Stimulated activated CD8-positive, alpha-beta memory T cell treated with anti-CD3 and anti-CD28 coated beads, Interleukin-7, amount 100 ng/mL, for 48 hours (primary cell): ENCODE results near the gene ATG4C.
"Not testable (repeated sequence)": the region's sequence is repeated elsewhere in the genome, so short reads cannot be mapped to it uniquely, and the experiment has no call there.

Source experiments
- DNase-seq, 2 donors: peaks; one replicate each; pipeline ENCODE4 v3.0.0-alpha.2; 2020; ENCODE audit warnings: low read depth in 1 of 2; ENCODE audit errors: extremely low read depth in 1 of 2

The ATG4C gene

GRCh38 chr1:62774006-62774405 lies 9.9 kb upstream of the ATG4C start:
- DNase-seq = no peak

GRCh38 chr1:62774971-62775595 lies 8.8 kb upstream of the ATG4C start:
- DNase-seq = no peak

GRCh38 chr1:62778208-62778607 lies 5.7 kb upstream of the ATG4C start:
- DNase-seq = no peak

GRCh38 chr1:62781841-62782543 lies 1.9 kb upstream of the ATG4C start:
- no peak for DNase-seq

GRCh38 chr1:62782544-62783212 lies 1.3 kb upstream of the ATG4C start:
- DNase-seq = not testable (repeated sequence)

- DNase-seq = no peak
Measured at GRCh38 chr1:62784509-62785365, 805 bp downstream of the ATG4C start.

GRCh38 chr1:62790716-62791115 lies 6.8 kb downstream of the ATG4C start:
- no peak for DNase-seq

- DNase-seq = no peak
Measured at GRCh38 chr1:62794053-62794452, 10.1 kb downstream of the ATG4C start.

- no peak for DNase-seq
Measured at GRCh38 chr1:62796221-62796620, 12.3 kb downstream of the ATG4C start.

- DNase-seq = no peak
Measured at GRCh38 chr1:62799688-62800087, 15.8 kb downstream of the ATG4C start.

- DNase-seq = no peak
Measured at GRCh38 chr1:62800281-62800680, 16.3 kb downstream of the ATG4C start.

- DNase-seq = no peak
Measured at GRCh38 chr1:62800825-62801306, 16.9 kb downstream of the ATG4C start.

- no peak for DNase-seq
Measured at GRCh38 chr1:62809788-62810187, 25.9 kb downstream of the ATG4C start.

GRCh38 chr1:62810420-62811274 lies 26.7 kb downstream of the ATG4C start:
- no peak for DNase-seq

- DNase-seq = no peak
Measured at GRCh38 chr1:62823556-62823955, 39.6 kb downstream of the ATG4C start.

- DNase-seq = no peak
Measured at GRCh38 chr1:62826901-62827300, 43.0 kb downstream of the ATG4C start.

GRCh38 chr1:62827786-62828185 lies 43.9 kb downstream of the ATG4C start:
- not testable (repeated sequence) for DNase-seq

GRCh38 chr1:62832276-62832675 lies 48.3 kb downstream of the ATG4C start:
- DNase-seq = no peak

GRCh38 chr1:62833529-62833928 lies 49.6 kb downstream of the ATG4C start:
- no peak for DNase-seq

- DNase-seq = no peak
Measured at GRCh38 chr1:62834400-62834961, 50.5 kb downstream of the ATG4C start.
